ENCODE measurements around the gene EOGT. TPM values are rescaled to one million over a fixed set of nuclear protein-coding genes. Genes with fewer than 3 reads are reported as not detected.

The EOGT gene
- total RNA-seq, 4 donors from 2014 or later, result 14.6 to 33.2 (median 20.8) TPM

DNA sequence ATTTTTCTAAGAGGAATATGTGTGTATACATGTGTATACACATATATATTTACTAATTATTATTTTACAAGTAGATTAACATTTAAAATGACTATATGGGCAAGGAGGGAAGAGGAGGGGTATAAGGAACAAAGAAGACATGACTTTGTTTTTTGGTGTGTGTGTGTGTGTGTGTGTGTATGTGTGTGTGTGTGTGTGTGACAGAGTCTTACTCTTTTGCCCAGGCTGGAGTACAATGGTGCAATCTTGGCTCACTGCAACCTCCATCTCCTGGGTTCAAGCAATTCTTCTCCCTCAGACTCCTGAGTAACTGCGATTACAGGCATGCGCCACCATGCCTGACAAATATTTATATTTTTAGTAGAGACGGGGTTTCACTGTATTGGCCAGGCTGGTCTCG lies 2.6 kb upstream of the EOGT start:
- TF ChIP-seq POLR2A (IDR thresholded peaks at IDR 0.05), result no peak
- TF ChIP-seq, protein P1, sequence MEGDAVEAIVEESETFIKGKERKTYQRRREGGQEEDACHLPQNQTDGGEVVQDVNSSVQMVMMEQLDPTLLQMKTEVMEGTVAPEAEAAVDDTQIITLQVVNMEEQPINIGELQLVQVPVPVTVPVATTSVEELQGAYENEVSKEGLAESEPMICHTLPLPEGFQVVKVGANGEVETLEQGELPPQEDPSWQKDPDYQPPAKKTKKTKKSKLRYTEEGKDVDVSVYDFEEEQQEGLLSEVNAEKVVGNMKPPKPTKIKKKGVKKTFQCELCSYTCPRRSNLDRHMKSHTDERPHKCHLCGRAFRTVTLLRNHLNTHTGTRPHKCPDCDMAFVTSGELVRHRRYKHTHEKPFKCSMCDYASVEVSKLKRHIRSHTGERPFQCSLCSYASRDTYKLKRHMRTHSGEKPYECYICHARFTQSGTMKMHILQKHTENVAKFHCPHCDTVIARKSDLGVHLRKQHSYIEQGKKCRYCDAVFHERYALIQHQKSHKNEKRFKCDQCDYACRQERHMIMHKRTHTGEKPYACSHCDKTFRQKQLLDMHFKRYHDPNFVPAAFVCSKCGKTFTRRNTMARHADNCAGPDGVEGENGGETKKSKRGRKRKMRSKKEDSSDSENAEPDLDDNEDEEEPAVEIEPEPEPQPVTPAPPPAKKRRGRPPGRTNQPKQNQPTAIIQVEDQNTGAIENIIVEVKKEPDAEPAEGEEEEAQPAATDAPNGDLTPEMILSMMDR (IDR thresholded peaks at IDR 0.05), result no peak
- intact Hi-C loops (cut with DNase I), result no loop called here
- Histone ChIP-seq H3K27me3 (no peaks in the 10 kb centered on the region), H3K9me3 (no peaks in the 10 kb centered on the region), H3K36me3 (no peaks in the 10 kb centered on the region), H3K4me1 (peaks cover 0 to 7% of the 10 kb centered on the region in 2 donors), H3K4me3 (replicated peaks in 1 of 3) (no peak overlapping the region), H3K27ac (no peak overlapping the region)
- WGBS, 2 donors, result 98 to 100% methylated on average over 4 of the region's 4 CpGs
- no peak for DNase-seq

GRCh38 chr3:69014022-69014580 lies 617 bp upstream of the EOGT start:
- peaks cover 0 to 7% of the 10 kb centered on the region in 2 donors for H3K4me1 ChIP-seq
- peak overlapping the region; percentile 64 to 94 (median 80) for H3K4me3 ChIP-seq (replicated peaks in 1 of 3)
- no peak for DNase-seq
- WGBS, 2 donors, result 18 to 21% methylated on average over 11 of the region's 11 CpGs
- intact Hi-C loops (cut with DNase I), result no loop called here
- H3K27me3 ChIP-seq, result no peaks in the 10 kb centered on the region
- H3K9me3 ChIP-seq, result no peaks in the 10 kb centered on the region
- peaks cover 0 to 4% of the 10 kb centered on the region in 2 donors for H3K36me3 ChIP-seq
- peak overlapping the region; percentile 95 to 99 (median 96) for H3K27ac ChIP-seq
- TF ChIP-seq, protein P1 (IDR thresholded peaks at IDR 0.05), result no peak
- TF ChIP-seq POLR2A (IDR thresholded peaks at IDR 0.05), result no peak

DNA sequence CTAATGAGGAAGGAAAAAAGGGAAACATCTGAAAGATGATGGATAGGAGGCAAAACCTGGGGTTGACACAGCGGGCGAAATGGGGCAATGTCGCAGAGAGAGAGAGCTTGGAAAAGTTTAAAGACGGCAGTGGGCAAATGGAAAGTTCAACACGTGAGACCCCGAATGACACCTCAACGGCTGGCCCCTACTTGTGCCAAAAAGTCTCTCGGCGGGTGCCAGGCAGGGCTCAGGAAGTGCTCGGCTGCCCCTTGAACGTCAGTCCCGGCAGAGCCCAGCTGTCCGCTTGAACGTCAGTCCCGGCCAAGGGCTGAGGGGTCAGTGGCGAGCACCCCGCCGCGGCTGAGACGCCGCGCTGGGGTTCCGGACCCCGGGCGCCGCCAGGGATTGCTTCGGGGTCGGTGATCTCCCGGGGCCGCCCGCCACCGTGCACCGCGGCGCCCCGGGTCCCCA lies 658 bp downstream of the EOGT start:
- intact Hi-C loops (cut with DNase I), result no loop called here
- H3K4me1 ChIP-seq, result peaks cover 0 to 7% of the 10 kb centered on the region in 2 donors

DNA sequence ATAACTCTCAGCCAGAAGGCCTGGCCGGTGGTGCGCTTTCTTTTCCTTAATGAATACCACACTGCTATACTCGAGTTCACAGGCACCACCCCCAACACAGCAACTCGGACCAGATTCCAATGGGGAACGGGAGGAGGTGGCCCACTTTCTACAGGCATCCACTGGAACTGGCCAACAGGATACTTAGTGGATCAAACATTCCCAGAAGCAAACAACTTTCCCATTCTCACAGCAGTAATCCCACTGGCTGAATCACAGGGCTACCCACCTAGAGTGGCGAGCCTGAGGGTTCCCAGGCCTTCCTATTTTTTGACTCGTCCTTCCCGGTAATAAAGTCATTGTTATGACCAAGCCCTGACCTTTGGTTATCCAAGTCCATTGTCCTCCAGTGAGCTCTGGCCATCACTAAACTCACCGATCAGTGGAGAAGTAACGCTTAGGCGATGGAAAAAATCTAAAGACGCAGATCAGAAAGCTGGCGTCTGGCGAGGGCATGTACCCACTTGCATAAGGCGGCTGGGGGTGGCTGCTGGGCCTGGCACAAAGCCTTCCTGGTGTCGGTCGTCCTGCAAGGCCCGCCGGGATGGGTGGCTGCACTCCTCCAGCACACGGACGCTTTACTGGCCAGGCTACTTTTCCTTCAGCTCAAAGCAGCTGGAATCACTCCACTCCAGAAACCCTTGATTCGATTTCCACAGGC lies 1.2 kb downstream of the EOGT start:
- Histone ChIP-seq H3K4me1 (peaks cover 0 to 7% of the 10 kb centered on the region in 2 donors), H3K9me3 (no peaks in the 10 kb centered on the region), H3K36me3 (peaks cover 1 to 13% of the 10 kb centered on the region in 2 donors), H3K27ac (peak overlapping the region; percentile 95 to 99 (median 96)), H3K27me3 (no peaks in the 10 kb centered on the region), H3K4me3 (replicated peaks in 1 of 3) (peak overlapping the region in 2 of 3 donors; percentile 64 to 94)
- TF ChIP-seq, protein P1 (IDR thresholded peaks at IDR 0.05), result no peak
- no peak for TF ChIP-seq POLR2A (IDR thresholded peaks at IDR 0.05)
- WGBS, 2 donors, result 76% methylated on average over 22 of the region's 22 CpGs
- DNase-seq, result peak; percentile 31 to 33
- intact Hi-C loops (cut with DNase I), result no loop called here

More for the DNA sequence above, 658 bp downstream of the EOGT start:
- DNase-seq, result peak; percentile 56 to 61
- Histone ChIP-seq H3K36me3 (peaks cover 0 to 8% of the 10 kb centered on the region in 2 donors), H3K27me3 (no peaks in the 10 kb centered on the region), H3K4me3 (replicated peaks in 1 of 3) (peak overlapping the region; percentile 64 to 94 (median 80)), H3K9me3 (no peaks in the 10 kb centered on the region), H3K27ac (peak overlapping the region; percentile 95 to 99 (median 96))
- no peak for TF ChIP-seq POLR2A (IDR thresholded peaks at IDR 0.05)
- TF ChIP-seq, protein P1 (IDR thresholded peaks at IDR 0.05), result peak in 3 of 6 experiments; percentile 11 to 31 (median 25)
- WGBS, 2 donors, result 8 to 11% methylated on average over 16 to 24 of the region's 36 CpGs
